RWPE2 (cell line): ENCODE results near the gene KLHL21.

Source experiments
- ATAC-seq: fragments of 200-7000 bp; cut with Tn5 transposase; 3 replicates; pipeline ENCODE4 v1.9.1; 2021; ENCODE audit warnings: low read depth
- DNase-seq: peaks from one replicate; pipeline ENCODE4 v3.0.0-alpha.2; 2020; ENCODE audit warnings: low spot score
- H3K27ac ChIP-seq: fragments of 450-650 bp; 2 replicates; pipeline ENCODE4 v1.5.1; 2017; ENCODE audit warnings: mild to moderate bottlenecking; ENCODE audit not compliant: poor library complexity, severe bottlenecking
- H3K27me3 ChIP-seq: fragments of 250-450 bp; sonication (Bioruptor Pico); 2 replicates; pipeline ENCODE4 v1.5.1; 2021; ENCODE audit warnings: mild to moderate bottlenecking, moderate library complexity; ENCODE audit not compliant: insufficient read depth, poor library complexity, severe bottlenecking
- H3K36me3 ChIP-seq: fragments of 250-450 bp; sonication (Bioruptor Pico); 2 replicates; pipeline ENCODE4 v1.5.1; 2020; ENCODE audit warnings: low read depth, mild to moderate bottlenecking, moderate library complexity
- H3K4me1 ChIP-seq: fragments of 250-450 bp; sonication (Bioruptor Pico); 2 replicates; pipeline ENCODE4 v1.5.1; 2021; ENCODE audit warnings: mild to moderate bottlenecking, moderate library complexity; ENCODE audit not compliant: insufficient read depth, poor library complexity, severe bottlenecking
- H3K4me3 ChIP-seq: fragments of 250-450 bp; sonication (Bioruptor Pico); 2 replicates; pipeline ENCODE4 v1.5.1; 2021; ENCODE audit warnings: mild to moderate bottlenecking, moderate library complexity; ENCODE audit not compliant: severe bottlenecking
- H3K9me3 ChIP-seq: fragments of 250-450 bp; sonication (Bioruptor Pico); 2 replicates; pipeline ENCODE4 v1.5.1; 2021; ENCODE audit warnings: mild to moderate bottlenecking, moderate library complexity; ENCODE audit not compliant: severe bottlenecking
- TF ChIP-seq, protein P1 (sequence below): fragments of 450-650 bp; IDR thresholded peaks from one replicate; pipeline ENCODE4 v1.5.1; 2017; ENCODE audit warnings: mild to moderate bottlenecking, moderate library complexity; ENCODE audit not compliant: poor library complexity, severe bottlenecking

Gene KLHL21

DNA sequence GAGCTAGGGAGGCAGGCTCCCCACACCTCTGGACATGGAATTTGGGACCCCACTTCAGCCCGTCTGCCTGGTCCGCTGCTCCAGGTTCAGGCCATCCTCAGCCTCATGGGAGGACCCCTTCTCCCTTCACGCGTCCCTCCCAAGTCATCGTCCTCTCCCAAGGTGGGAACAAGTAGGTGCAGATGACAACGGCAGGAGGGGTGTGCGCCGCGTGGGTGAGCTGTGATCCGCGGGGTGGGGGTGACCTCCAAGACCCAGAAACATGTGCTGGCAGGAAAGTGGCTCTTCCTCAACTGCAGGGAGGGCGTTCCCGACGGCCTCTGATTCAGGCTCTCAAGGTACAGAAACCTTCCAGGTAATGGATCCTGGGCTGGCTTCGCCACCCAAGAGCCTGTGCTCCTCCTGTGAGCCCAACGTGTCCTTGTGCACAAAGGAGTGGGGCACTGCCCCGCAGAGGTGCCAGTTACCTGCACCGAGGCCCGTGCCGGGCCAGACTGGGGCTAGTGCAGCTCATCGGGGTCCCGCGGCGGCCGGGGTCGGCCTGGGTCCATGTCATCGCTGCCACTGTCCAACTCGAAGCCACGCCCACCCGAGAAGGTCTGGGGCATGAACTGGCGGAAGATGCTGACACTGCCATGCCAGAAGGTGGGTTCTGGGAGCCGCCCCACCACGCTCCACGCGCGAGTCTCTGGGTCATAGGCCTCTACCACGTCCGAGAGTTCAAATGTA is 9.6 kb downstream of the KLHL21 start:
- Histone ChIP-seq H3K27me3 (no peaks in the 10 kb centered on the region), H3K36me3 (peaks cover 89% of the 10 kb centered on the region), H3K27ac (no peak overlapping the region), H3K9me3 (no peaks in the 10 kb centered on the region), H3K4me3 (no peak overlapping the region), H3K4me1 (peaks cover 5% of the 10 kb centered on the region)
- ATAC-seq (no peak), DNase-seq (no peak)
- TF ChIP-seq, protein P1, sequence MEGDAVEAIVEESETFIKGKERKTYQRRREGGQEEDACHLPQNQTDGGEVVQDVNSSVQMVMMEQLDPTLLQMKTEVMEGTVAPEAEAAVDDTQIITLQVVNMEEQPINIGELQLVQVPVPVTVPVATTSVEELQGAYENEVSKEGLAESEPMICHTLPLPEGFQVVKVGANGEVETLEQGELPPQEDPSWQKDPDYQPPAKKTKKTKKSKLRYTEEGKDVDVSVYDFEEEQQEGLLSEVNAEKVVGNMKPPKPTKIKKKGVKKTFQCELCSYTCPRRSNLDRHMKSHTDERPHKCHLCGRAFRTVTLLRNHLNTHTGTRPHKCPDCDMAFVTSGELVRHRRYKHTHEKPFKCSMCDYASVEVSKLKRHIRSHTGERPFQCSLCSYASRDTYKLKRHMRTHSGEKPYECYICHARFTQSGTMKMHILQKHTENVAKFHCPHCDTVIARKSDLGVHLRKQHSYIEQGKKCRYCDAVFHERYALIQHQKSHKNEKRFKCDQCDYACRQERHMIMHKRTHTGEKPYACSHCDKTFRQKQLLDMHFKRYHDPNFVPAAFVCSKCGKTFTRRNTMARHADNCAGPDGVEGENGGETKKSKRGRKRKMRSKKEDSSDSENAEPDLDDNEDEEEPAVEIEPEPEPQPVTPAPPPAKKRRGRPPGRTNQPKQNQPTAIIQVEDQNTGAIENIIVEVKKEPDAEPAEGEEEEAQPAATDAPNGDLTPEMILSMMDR, result no peak

DNA sequence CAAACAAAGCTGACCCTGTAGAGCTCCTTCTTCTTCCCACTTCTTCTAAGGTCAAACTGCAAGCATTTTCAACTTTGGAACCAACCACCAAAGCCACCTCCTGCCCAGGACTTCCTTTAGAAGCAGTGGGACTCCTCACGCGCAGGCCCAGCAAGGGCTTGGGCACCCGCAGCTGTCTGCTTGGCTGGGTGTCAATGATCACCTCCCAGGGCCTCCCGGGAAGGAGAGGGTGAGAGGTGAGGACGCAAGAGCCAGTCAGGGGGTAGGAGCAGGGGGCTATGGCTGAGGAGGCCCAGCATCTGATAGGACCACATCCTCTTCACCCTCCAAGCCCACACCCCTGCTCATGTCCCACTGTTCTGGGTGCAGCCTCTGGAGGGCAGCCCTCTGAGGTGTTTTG is 10.2 kb downstream of the KLHL21 start:
- Histone ChIP-seq H3K4me1 (peaks cover 11% of the 10 kb centered on the region), H3K9me3 (no peaks in the 10 kb centered on the region), H3K27ac (no peak overlapping the region), H3K36me3 (peaks cover 85% of the 10 kb centered on the region), H3K4me3 (no peak overlapping the region), H3K27me3 (no peaks in the 10 kb centered on the region)
- TF ChIP-seq, protein P1, result no peak
- ATAC-seq (no peak), DNase-seq (no peak)

DNA sequence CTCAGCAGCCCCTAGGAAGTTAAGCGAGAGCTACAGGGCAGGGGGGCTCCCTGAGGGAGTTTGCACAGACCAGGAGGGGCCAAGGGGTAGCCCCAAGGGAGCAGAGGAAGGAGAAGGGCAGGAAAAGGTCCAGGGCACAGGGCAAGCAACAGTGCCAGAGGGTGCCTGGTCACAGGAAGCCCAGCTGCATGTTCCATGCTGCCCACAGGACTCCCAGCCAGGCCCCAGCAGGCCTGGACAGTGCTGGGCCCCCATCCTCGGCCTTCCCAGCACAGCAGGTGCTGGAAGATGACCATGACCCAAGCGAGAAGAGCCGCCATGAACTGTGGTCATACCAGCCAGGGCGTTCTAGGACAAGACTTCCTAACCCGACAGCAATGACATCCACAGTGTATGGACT is 11.0 kb downstream of the KLHL21 start:
- no peak for DNase-seq
- TF ChIP-seq, protein P1, result no peak
- Histone ChIP-seq H3K27me3 (no peaks in the 10 kb centered on the region), H3K27ac (no peak overlapping the region), H3K9me3 (no peaks in the 10 kb centered on the region), H3K4me3 (no peak overlapping the region), H3K4me1 (peaks cover 16% of the 10 kb centered on the region), H3K36me3 (peaks cover 77% of the 10 kb centered on the region)
- ATAC-seq, result no peak

DNA sequence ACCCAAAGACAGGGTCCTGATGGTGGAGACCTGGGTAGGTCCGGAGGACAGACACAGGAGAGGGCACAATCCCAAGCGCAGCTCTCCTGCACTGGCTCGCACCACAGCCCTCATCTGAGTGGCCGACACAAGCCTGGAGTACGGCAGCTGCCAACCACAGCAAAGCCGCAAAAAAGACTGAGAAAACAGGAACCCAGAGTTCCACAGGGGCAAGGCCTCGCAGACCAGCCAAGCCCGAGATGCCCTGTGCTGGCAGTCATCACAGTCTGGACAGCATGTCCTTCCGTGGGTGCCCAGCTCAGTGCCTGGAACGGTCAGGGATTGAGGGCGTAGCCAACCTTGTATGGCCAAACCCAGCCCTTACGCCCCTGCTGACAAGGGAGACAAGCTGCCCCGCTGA is 11.4 kb downstream of the KLHL21 start:
- ATAC-seq (no peak), DNase-seq (no peak)
- Histone ChIP-seq H3K27me3 (no peaks in the 10 kb centered on the region), H3K4me3 (no peak overlapping the region), H3K36me3 (peaks cover 73% of the 10 kb centered on the region), H3K9me3 (no peaks in the 10 kb centered on the region), H3K4me1 (peaks cover 16% of the 10 kb centered on the region), H3K27ac (no peak overlapping the region)
- TF ChIP-seq, protein P1, result no peak

DNA sequence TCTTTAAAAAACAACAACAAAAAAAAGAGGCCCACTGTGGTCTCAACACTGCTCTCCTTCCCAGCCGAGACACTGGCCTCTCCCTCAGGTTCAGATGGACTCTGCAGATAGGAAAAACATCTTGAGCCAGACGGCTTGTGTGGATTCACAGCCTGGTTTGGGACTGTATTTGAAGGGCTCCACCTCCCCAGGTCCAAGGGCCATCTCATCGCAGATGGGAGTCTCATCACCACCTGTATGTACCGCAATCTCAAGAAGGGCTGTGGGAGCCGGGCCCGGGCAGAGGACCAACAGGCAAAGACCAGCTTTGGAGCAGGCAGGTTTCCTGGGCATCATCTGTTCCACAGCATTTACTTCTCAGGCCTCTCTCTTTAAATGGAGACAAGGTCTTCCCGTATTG is 12.6 kb downstream of the KLHL21 start:
- Histone ChIP-seq H3K36me3 (peaks cover 61% of the 10 kb centered on the region), H3K9me3 (no peaks in the 10 kb centered on the region), H3K4me1 (peaks cover 16% of the 10 kb centered on the region), H3K27ac (no peak overlapping the region), H3K4me3 (no peak overlapping the region), H3K27me3 (no peaks in the 10 kb centered on the region)
- DNase-seq (no peak), ATAC-seq (no peak)
- TF ChIP-seq, protein P1, result no peak
